K562 (cell line): ENCODE data around the gene NUP85. TPM values are rescaled to one million over a fixed set of nuclear protein-coding genes. Genes with fewer than 3 reads are reported as not detected.
A peak's percentile ranks its signal among the peaks of the same experiment; 100 is the strongest.

Experiments used
- CREB1 ChIP-seq, 2 experiments: sonication (generic) in 1 of 2; formaldehyde crosslinking in 1 of 2; IDR thresholded peaks; 2 replicates each; pipeline versions ENCODE4 v1.6.1 to v1.8.0; 2012 to 2022; ENCODE audit warnings: inconsistent platforms in 1 of 2, mild to moderate bottlenecking in 1 of 2, missing genetic modification reagents in 1 of 2, moderate library complexity in 1 of 2
- EZH2 ChIP-seq: IDR thresholded peaks from 2 replicates; pipeline ENCODE4 v1.6.1; 2012; ENCODE audit warnings: low read depth, mild to moderate bottlenecking, inconsistent platforms, low read length, borderline replicate concordance
- GABPB2 ChIP-seq: fragments of 250-450 bp; sonication (Bioruptor Pico); conservative IDR thresholded peaks from 2 replicates; pipeline ENCODE4 v1.5.1; 2021; ENCODE audit warnings: mild to moderate bottlenecking
- MIER1 ChIP-seq: fragments of 450-650 bp; IDR thresholded peaks from 2 replicates; pipeline ENCODE4 v1.6.1; 2016; ENCODE audit warnings: antibody characterized with exemption, mild to moderate bottlenecking, low read depth
- NFIX ChIP-seq: fragments of 250-450 bp; sonication (Bioruptor Pico); IDR thresholded peaks from 2 replicates; pipeline ENCODE4 v1.4.0; 2020; ENCODE audit warnings: low read depth, mild to moderate bottlenecking, moderate library complexity
- RBFOX2 ChIP-seq: fragments of 200-400 bp; formaldehyde crosslinking; IDR thresholded peaks from 2 replicates; pipeline ENCODE4 v1.6.1; 2017; ENCODE audit warnings: low read depth, mild to moderate bottlenecking, low read length, moderate library complexity
- TAF1 ChIP-seq: IDR thresholded peaks from 2 replicates; pipeline ENCODE4 v1.6.1; 2011; ENCODE audit warnings: mild to moderate bottlenecking, low read length, moderate library complexity; ENCODE audit not compliant: insufficient read depth, control insufficient read depth, severe bottlenecking; ENCODE audit errors: extremely low read depth
- WHSC1 ChIP-seq: IDR thresholded peaks from one replicate; pipeline ENCODE4 v1.6.1; 2012; ENCODE audit warnings: low read length, control low read depth, inconsistent platforms
- ZNF584 ChIP-seq: fragments of 200-800 bp; sonication (Bioruptor generic); IDR thresholded peaks from 2 replicates; pipeline ENCODE4 v1.6.1; 2016; ENCODE audit warnings: low read depth, mild to moderate bottlenecking, missing genetic modification characterization, missing compliant biosample characterization
- ZNF780A ChIP-seq: fragments of 250-450 bp; sonication (Bioruptor Pico); IDR thresholded peaks from 2 replicates; pipeline ENCODE4 v1.5.0; 2021; ENCODE audit warnings: mild to moderate bottlenecking
- polyA plus RNA-seq, 8 experiments: library from polyadenylated mRNA; depleted of rRNA in 4 of 8; stranded (reverse) in 5 of 8; unstranded in 3 of 8; fragments of >200 nt; fragmentation: Nextera tagmentation in 2 of 8; fragmentation: Illumina TruSeq in 1 of 8; extraction: Ambion mirVana in 2 of 8; extraction: Trizol in 1 of 8; gene quantifications; 2 replicates each; pipeline versions ENCODE4 v1.2.1 to v1.2.3, GENCODE V29; 2011 to 2014; ENCODE audit warnings: inconsistent platforms in 1 of 8, missing spikeins in 1 of 8
- total RNA-seq, 7 experiments: library from RNA; depleted of rRNA in 6 of 7; stranded (reverse); fragments of >200 nt in 6 of 7; fragmentation: Illumina TruSeq in 2 of 7; extraction: Trizol in 2 of 7; gene quantifications; 2 replicates each; pipeline versions ENCODE4 v1.2.1 to v1.2.3, GENCODE V29; 2011 to 2021; ENCODE audit warnings: low replicate concordance in 1 of 7
- TF ChIP-seq, protein P1 (sequence below): sonication (generic); formaldehyde crosslinking; IDR thresholded peaks from 2 replicates; pipeline ENCODE4 v1.8.1; 2023; ENCODE audit warnings: mild to moderate bottlenecking, missing genetic modification reagents
- TF ChIP-seq, protein P2 (sequence below): sonication (generic); formaldehyde crosslinking; IDR thresholded peaks from 2 replicates; pipeline ENCODE4 v1.8.0; 2022; ENCODE audit warnings: missing genetic modification reagents, mild to moderate bottlenecking, moderate library complexity, borderline replicate concordance
- TF ChIP-seq, protein P3 (sequence below): fragments of 450-650 bp; formaldehyde crosslinking; IDR thresholded peaks from 2 replicates; pipeline ENCODE4 v1.4.0; 2022; ENCODE audit warnings: mild to moderate bottlenecking, moderate library complexity
- TF ChIP-seq, protein P4 (sequence below), 2 experiments: fragments of 450-650 bp; IDR thresholded peaks; 2 replicates each; pipeline ENCODE4 v1.6.1; 2016; ENCODE audit warnings: mild to moderate bottlenecking in 2 of 2, borderline replicate concordance in 1 of 2, low read depth in 1 of 2, moderate library complexity in 1 of 2

Gene NUP85
- total and polyA plus RNA-seq, 9 of the 15 experiments (the other 6 are each of a cell fraction or from before 2014, with no cell fraction given) = 50.2 to 177 (median 110) TPM

DNA sequence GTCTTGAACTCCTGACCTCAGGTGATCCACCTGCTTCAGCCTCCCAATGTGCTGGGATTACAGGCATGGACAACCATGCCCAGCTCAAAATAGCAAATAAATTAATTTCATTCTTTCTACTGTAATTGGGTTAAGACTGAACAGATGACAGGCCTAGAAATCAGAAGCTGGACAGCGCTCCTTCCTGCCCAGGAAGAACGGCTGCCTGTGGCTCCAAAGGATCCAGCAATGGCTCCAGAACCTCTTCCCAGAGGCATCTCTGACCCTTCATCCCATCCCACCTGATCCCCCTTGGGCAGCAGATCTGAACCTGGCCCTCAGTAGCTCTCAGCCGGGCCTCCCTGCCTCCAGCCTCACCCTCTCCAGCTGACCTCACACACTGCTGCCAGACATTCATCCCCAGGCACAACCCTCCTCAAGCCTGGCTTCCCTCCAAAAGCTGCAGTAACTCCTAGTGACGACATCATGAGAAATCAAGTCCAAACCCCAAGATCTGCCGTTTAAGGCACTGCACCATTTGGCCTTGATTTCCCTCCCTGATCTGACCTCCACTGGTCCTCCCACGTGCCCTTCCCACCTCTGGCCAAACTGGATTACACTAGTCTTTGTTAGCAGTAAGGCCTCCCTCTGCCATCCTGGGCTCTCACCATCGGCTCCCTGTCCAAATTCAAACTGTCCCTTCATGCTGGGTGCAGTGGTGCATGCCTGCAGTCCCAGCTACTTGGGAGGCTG lies 68.7 kb downstream of the NUP85 start (continued):
- TF ChIP-seq ZNF780A (no peak), TAF1 (no peak), CREB1 (IDR thresholded peaks at IDR 0.05) (no peak), CREB1 (CRISPR knock-in tag; IDR thresholded peaks at IDR 0.05) (no peak), GABPB2 (CRISPR knock-in tag) (no peak), NFIX (CRISPR knock-in tag) (no peak), ZNF584 (peak; percentile 44; the same call in 1 of the 2 replicates), EZH2 (no peak), MIER1 (no peak), WHSC1 (no peak), RBFOX2 (no peak)
- TF ChIP-seq, protein P1, sequence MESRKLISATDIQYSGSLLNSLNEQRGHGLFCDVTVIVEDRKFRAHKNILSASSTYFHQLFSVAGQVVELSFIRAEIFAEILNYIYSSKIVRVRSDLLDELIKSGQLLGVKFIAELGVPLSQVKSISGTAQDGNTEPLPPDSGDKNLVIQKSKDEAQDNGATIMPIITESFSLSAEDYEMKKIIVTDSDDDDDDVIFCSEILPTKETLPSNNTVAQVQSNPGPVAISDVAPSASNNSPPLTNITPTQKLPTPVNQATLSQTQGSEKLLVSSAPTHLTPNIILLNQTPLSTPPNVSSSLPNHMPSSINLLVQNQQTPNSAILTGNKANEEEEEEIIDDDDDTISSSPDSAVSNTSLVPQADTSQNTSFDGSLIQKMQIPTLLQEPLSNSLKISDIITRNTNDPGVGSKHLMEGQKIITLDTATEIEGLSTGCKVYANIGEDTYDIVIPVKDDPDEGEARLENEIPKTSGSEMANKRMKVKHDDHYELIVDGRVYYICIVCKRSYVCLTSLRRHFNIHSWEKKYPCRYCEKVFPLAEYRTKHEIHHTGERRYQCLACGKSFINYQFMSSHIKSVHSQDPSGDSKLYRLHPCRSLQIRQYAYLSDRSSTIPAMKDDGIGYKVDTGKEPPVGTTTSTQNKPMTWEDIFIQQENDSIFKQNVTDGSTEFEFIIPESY (CRISPR knock-in tag) = no peak
- TF ChIP-seq, protein P2, sequence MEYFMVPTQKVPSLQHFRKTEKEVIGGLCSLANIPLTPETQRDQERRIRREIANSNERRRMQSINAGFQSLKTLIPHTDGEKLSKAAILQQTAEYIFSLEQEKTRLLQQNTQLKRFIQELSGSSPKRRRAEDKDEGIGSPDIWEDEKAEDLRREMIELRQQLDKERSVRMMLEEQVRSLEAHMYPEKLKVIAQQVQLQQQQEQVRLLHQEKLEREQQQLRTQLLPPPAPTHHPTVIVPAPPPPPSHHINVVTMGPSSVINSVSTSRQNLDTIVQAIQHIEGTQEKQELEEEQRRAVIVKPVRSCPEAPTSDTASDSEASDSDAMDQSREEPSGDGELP = peak; percentile 31; the same call in 1 of the 2 replicates
- TF ChIP-seq, protein P3, sequence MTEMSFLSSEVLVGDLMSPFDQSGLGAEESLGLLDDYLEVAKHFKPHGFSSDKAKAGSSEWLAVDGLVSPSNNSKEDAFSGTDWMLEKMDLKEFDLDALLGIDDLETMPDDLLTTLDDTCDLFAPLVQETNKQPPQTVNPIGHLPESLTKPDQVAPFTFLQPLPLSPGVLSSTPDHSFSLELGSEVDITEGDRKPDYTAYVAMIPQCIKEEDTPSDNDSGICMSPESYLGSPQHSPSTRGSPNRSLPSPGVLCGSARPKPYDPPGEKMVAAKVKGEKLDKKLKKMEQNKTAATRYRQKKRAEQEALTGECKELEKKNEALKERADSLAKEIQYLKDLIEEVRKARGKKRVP (CRISPR knock-in tag) = no peak
- TF ChIP-seq, protein P4, sequence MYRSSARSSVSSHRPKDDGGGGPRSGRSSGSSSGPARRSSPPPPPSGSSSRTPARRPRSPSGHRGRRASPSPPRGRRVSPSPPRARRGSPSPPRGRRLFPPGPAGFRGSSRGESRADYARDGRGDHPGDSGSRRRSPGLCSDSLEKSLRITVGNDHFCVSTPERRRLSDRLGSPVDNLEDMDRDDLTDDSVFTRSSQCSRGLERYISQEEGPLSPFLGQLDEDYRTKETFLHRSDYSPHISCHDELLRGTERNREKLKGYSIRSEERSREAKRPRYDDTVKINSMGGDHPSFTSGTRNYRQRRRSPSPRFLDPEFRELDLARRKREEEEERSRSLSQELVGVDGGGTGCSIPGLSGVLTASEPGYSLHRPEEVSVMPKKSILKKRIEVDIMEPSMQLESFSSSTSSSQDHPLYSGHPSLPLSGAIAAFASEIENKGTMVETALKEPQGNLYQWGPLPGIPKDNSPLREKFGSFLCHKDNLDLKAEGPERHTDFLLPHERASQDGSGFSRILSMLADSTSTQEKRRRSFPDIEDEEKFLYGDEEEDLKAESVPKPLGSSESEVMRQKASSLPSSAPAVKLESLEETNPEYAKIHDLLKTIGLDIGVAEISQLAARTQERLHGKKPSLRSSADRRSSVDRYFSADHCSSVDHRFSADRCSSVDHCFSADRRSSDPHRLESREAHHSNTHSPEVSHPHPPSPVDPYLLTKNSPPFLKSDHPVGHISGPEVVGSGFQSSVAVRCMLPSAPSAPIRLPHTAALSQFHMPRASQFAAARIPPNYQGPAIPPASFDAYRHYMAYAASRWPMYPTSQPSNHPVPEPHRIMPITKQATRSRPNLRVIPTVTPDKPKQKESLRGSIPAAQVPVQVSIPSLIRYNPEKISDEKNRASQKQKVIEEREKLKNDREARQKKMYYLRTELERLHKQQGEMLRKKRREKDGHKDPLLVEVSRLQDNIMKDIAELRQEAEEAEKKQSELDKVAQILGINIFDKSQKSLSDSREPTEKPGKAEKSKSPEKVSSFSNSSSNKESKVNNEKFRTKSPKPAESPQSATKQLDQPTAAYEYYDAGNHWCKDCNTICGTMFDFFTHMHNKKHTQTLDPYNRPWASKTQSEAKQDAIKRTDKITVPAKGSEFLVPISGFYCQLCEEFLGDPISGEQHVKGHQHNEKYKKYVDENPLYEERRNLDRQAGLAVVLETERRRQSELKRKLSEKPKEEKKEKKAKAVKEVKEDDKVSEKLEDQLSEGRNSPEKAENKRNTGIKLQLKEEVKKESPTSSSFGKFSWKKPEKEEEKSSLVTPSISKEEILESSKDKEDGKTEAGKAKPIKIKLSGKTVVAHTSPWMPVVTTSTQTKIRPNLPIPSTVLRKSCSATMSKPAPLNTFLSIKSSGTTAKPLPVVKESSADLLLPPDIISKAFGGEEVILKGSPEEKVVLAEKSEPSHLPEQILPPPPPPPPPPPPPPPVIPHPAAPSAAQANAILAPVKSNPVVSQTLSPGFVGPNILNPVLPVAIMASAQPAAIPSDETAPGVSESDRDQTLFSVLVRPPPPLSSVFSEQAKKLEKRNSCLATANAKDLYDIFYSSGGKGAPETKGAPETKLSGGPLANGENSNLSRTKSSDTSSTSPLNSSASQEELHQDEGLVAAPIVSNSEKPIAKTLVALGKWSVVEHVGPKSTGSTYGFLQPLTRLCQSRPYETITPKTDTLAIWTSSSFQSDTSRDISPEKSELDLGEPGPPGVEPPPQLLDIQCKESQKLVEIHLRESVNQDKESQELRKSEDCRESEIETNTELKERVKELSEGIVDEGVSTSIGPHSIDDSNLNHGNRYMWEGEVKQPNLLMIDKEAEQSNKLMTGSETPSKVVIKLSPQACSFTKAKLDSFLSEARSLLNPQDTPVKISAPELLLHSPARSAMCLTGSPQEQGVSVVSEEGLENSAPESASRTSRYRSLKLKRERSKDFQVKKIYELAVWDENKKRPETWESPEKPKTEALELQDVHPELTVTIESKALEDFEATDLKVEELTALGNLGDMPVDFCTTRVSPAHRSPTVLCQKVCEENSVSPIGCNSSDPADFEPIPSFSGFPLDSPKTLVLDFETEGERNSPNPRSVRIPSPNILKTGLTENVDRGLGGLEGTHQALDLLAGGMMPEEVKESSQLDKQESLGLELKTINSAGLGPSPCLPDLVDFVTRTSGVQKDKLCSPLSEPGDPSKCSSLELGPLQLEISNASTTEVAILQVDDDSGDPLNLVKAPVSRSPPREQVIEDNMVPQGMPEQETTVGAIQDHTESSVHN (IDR thresholded peaks at IDR 0.05; ENCODE audit: borderline replicate concordance in 1 of 2, low read depth in 1 of 2) = no peak
